Chondrocyte (in vitro differentiated cells): Measurements from ENCODE around the gene ENOX2. TPM values are rescaled to one million over a fixed set of nuclear protein-coding genes. Genes with fewer than 3 reads are reported as not detected.

ENCODE experiments used
- DNase-seq: peaks from one replicate; pipeline ENCODE4 v3.0.0; 2021; ENCODE audit warnings: mixed read lengths, low spot score
- H3K27ac Mint-ChIP-seq: one replicate; pipeline ENCODE4 v1.8.0; 2021; ENCODE audit warnings: mild to moderate bottlenecking, moderate library complexity, mixed read lengths; ENCODE audit not compliant: unreplicated experiment
- H3K27me3 Mint-ChIP-seq: 2 replicates; pipeline ENCODE4 v1.8.0; 2021; ENCODE audit warnings: low read depth, mixed read lengths
- H3K36me3 Mint-ChIP-seq: 2 replicates; pipeline ENCODE4 v1.8.0; 2021; ENCODE audit warnings: low read depth, mixed read lengths
- H3K4me1 Mint-ChIP-seq: 2 replicates; pipeline ENCODE4 v1.8.0; 2021; ENCODE audit warnings: low read depth, mild to moderate bottlenecking, mixed read lengths
- H3K4me3 Mint-ChIP-seq: one replicate; pipeline ENCODE4 v1.8.0; 2021; ENCODE audit warnings: mild to moderate bottlenecking, moderate library complexity, mixed read lengths; ENCODE audit not compliant: unreplicated experiment
- H3K9me3 Mint-ChIP-seq: 2 replicates; pipeline ENCODE4 v1.8.0; 2021; ENCODE audit warnings: low read depth, mixed read lengths
- CTCF ChIP-seq: fragments of 200-600 bp; sonication (generic); IDR thresholded peaks from 2 replicates; pipeline ENCODE4 v1.5.0; 2021; ENCODE audit warnings: antibody characterized with exemption, mild to moderate bottlenecking, moderate library complexity
- total RNA-seq: library from RNA; stranded (reverse); gene quantifications from 3 replicates; pipeline ENCODE4 v1.2.1, GENCODE V29; 2021

Gene ENOX2
- total RNA-seq, 1 donor from 2014 or later: 13.7 TPM

- H3K4me3 Mint-ChIP-seq: no peak overlapping the region
- H3K9me3 Mint-ChIP-seq: no peaks in the 10 kb centered on the region
- no peaks in the 10 kb centered on the region for H3K4me1 Mint-ChIP-seq
- H3K36me3 Mint-ChIP-seq: no peaks in the 10 kb centered on the region
- no peak overlapping the region for H3K27ac Mint-ChIP-seq
- no peaks in the 10 kb centered on the region for H3K27me3 Mint-ChIP-seq
- no peak for DNase-seq
- TF ChIP-seq CTCF: no peak
These were observed 148.7 kb downstream of the ENOX2 start for GRCh38 chrX:130754353-130754752.

- Mint-ChIP-seq H3K4me3 (no peak overlapping the region), H3K4me1 (peaks cover 14% of the 10 kb centered on the region), H3K36me3 (no peaks in the 10 kb centered on the region), H3K9me3 (no peaks in the 10 kb centered on the region), H3K27ac (peak overlapping the region; percentile 84), H3K27me3 (no peaks in the 10 kb centered on the region)
- DNase-seq: no peak
- no peak for TF ChIP-seq CTCF
These were observed 156.2 kb downstream of the ENOX2 start for GRCh38 chrX:130746709-130747342.

GRCh38 chrX:130746077-130746476, 156.9 kb downstream of the ENOX2 start:
- H3K9me3 Mint-ChIP-seq: no peaks in the 10 kb centered on the region
- TF ChIP-seq CTCF: no peak
- H3K4me1 Mint-ChIP-seq: peaks cover 14% of the 10 kb centered on the region
- DNase-seq: no peak
- H3K36me3 Mint-ChIP-seq: no peaks in the 10 kb centered on the region
- H3K27ac Mint-ChIP-seq: no peak overlapping the region
- H3K4me3 Mint-ChIP-seq: no peak overlapping the region
- H3K27me3 Mint-ChIP-seq: no peaks in the 10 kb centered on the region

GRCh38 chrX:130741584-130741983, 161.4 kb downstream of the ENOX2 start:
- TF ChIP-seq CTCF: no peak

GRCh38 chrX:130741151-130741550, 161.9 kb downstream of the ENOX2 start:
- TF ChIP-seq CTCF: no peak
- Mint-ChIP-seq H3K27me3 (no peaks in the 10 kb centered on the region), H3K27ac (no peak overlapping the region), H3K36me3 (no peaks in the 10 kb centered on the region), H3K4me3 (no peak overlapping the region), H3K4me1 (peaks cover under 1% of the 10 kb centered on the region), H3K9me3 (no peaks in the 10 kb centered on the region)
- DNase-seq: no peak

More at GRCh38 chrX:130741584-130741983, 161.4 kb downstream of the ENOX2 start:
- Mint-ChIP-seq H3K27me3 (no peaks in the 10 kb centered on the region), H3K4me1 (peaks cover 5% of the 10 kb centered on the region), H3K9me3 (no peaks in the 10 kb centered on the region), H3K4me3 (no peak overlapping the region), H3K36me3 (no peaks in the 10 kb centered on the region), H3K27ac (no peak overlapping the region)
- no peak for DNase-seq
